Esophagus mucosa (tissue), 1 donor: Measurements from ENCODE around the gene WNT11. TPM values are rescaled to one million over a fixed set of nuclear protein-coding genes. Genes with fewer than 3 reads are reported as not detected.

ENCODE experiments used
- ATAC-seq: fragments of 200-7000 bp; cut with Tn5 transposase; one replicate; pipeline ENCODE4 v1.9.1; 2020
- total RNA-seq: library from RNA; stranded (reverse); gene quantifications from one replicate; pipeline ENCODE4 v1.2.4, GENCODE V29; 2023
- donor health status: DM: yes; HTN: yes; CAD: no.

WNT11 gene
- total RNA-seq, 1 donor from 2014 or later, result 0.08 TPM

GRCh38 chr11:76173663-76174062 is 32.6 kb downstream of the WNT11 start:
- no peak for ATAC-seq

- ATAC-seq, result no peak
Observed at GRCh38 chr11:76172583-76172982, 33.7 kb downstream of the WNT11 start.

- ATAC-seq, result no peak
Observed at GRCh38 chr11:76170468-76170867, 35.8 kb downstream of the WNT11 start.

DNA sequence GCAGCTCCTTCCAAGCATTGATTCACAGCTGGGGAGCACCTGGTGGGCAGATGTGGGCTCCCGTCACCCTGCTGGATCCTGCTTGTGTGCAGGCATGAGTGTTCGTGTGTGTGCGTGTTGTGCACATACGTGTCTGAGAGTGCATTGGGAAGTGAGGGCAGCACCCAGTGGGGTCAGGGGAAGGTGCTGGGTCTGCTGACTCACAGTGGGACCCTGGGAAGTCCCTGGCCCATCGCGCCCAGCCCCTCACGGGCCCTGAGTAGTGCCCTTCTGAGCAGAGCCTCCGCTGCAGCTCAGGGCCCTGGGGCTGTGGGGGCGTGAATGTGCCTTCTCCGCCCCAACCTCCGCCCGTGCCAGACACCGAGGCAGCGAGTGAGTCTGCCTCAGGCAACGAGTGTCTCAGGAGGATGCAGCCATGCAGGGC is 36.8 kb downstream of the WNT11 start:
- ATAC-seq, result no peak

DNA sequence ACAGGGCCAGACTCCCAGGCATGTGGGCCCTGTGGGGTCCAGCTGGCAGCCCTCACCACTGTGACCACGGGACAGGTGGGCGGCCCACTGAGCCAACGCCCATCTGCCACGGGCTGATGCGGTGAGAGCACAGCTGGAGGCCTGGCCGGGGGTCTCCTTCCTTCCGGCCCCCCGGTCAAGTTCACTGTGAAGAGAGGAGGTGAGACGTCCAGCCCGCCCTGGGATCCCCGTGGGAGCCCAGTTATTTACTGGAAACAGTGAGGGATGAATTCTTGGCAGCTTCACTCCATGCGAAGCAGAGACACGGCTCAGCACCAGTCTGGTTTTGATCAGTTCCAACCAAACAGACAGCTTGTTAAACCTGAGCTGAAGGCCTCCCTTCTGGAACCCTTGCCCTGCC is 38.7 kb downstream of the WNT11 start:
- ATAC-seq, result no peak

GRCh38 chr11:76166314-76166713 is 40.0 kb downstream of the WNT11 start:
- ATAC-seq, result no peak

- ATAC-seq, result no peak
Observed at GRCh38 chr11:76164861-76165751, 41.2 kb downstream of the WNT11 start.

DNA sequence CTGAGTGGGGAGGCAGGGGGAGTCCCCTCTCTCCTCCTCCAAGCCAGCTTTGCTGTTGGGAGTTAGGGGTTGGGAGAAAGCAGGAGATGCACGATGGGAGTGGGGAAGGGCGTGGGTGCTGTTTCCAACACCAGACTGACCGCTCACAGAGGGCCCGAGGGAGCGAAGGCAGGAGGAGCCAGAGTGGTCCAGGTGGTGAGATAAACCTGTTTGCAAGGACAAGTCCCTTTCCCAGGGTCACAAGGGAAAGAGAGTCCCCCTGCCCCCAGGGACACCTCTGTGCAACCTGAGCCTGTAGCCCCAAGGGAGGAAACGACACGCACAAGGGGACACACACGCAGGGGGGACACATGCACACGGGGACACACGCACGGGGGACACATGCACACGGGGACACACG is 42.2 kb downstream of the WNT11 start:
- ATAC-seq, result no peak

- no peak for ATAC-seq
Observed at GRCh38 chr11:76163289-76163880, 42.9 kb downstream of the WNT11 start.

GRCh38 chr11:76162336-76163288 is 43.7 kb downstream of the WNT11 start:
- no peak for ATAC-seq

GRCh38 chr11:76161261-76161961 is 44.9 kb downstream of the WNT11 start:
- no peak for ATAC-seq

- ATAC-seq, result no peak
Observed at GRCh38 chr11:76160856-76161255, 45.4 kb downstream of the WNT11 start.

GRCh38 chr11:76159983-76160661 is 46.2 kb downstream of the WNT11 start:
- ATAC-seq, result no peak

DNA sequence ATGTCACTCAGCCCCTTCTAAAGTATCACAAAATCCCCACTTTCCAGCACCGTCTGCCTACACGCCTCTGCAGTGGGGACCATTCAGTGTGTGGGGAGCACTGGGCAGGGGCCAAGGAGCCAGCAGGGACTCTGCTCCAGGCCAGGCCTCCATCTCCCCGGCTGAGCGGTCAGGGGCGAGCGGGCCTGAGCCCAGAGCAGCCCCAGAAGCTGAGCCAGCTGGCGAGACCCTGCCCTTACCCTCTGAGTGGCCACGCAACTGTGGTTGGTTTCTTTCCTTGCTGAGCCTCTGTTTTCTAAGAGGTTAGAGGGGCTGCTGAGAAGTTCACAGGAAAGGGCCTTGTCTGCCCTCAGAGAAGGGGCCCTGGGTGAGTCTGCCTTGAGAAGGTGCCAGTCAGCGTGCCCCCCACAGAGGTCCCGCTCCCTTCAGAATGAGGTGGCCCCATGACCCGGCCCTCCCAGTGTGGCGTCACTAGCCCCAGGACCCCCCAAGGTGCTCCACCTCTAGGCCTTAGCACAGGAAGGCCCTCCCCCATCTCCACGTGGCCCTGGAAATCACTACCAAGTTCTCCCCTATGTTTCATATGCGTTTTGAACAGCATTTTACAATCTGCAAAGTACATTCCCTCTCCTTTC is 46.9 kb downstream of the WNT11 start:
- no peak for ATAC-seq

- ATAC-seq, result no peak
Observed at GRCh38 chr11:76158394-76159302, 47.7 kb downstream of the WNT11 start.

- ATAC-seq, result no peak
Observed at GRCh38 chr11:76157891-76158290, 48.4 kb downstream of the WNT11 start.

- ATAC-seq, result no peak
Observed at GRCh38 chr11:76156971-76157427, 49.3 kb downstream of the WNT11 start.

- no peak for ATAC-seq
Observed at GRCh38 chr11:76155500-76156227, 50.6 kb downstream of the WNT11 start.

GRCh38 chr11:76153571-76153923 is 52.8 kb downstream of the WNT11 start:
- no peak for ATAC-seq
